Measurements from ENCODE around the gene ACAD11.

Gene ACAD11, protein sequence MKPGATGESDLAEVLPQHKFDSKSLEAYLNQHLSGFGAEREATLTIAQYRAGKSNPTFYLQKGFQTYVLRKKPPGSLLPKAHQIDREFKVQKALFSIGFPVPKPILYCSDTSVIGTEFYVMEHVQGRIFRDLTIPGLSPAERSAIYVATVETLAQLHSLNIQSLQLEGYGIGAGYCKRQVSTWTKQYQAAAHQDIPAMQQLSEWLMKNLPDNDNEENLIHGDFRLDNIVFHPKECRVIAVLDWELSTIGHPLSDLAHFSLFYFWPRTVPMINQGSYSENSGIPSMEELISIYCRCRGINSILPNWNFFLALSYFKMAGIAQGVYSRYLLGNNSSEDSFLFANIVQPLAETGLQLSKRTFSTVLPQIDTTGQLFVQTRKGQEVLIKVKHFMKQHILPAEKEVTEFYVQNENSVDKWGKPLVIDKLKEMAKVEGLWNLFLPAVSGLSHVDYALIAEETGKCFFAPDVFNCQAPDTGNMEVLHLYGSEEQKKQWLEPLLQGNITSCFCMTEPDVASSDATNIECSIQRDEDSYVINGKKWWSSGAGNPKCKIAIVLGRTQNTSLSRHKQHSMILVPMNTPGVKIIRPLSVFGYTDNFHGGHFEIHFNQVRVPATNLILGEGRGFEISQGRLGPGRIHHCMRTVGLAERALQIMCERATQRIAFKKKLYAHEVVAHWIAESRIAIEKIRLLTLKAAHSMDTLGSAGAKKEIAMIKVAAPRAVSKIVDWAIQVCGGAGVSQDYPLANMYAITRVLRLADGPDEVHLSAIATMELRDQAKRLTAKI

DNA sequence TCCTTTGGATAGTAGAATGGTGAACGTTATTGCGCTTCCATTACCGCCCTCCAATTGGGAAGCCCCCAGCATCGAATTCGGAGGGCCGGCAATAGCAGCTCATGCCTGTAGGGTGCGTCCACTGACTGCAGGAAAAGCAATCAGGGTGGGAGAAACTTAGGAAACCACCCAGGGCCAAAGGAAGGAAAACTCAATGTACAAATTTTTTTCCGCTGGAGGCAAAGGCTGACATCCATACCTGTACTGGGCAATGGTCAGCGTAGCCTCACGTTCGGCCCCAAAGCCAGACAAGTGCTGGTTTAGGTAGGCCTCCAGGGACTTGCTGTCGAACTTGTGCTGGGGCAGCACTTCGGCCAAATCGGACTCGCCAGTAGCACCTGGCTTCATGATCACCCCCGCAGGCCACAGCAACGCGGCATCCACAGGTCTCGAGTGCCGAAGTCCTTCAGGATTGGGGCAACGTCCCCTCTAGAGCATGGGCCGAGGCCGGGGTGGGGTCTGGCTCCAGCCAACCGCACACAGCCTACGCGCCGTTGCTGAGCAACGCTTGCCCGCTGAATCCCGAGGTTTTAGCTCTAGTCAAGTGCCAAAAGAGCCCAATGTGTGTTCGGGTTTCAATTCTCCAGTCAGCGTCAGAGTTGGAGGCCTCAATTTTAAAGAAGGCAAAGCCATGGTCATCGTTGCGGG is at the start of gene ACAD11:
Gene ACAD11, minus strand, starts transcription at position 445 of the 687 bp plus-strand sequence. Its CDS starts 58 bp downstream, at position 387.
- ChIA-PET CTCF (interaction anchor here (0.8 to 2.5 kb wide), 13 partner anchors 8 to 235 kb away, joined by 3 to 24 read pairs (median 4); no protein-coding TSS in a partner anchor), POLR2A (interaction anchor here (0.7 kb wide), 1 partner anchor 15 kb away, joined by 3 read pairs; no protein-coding TSS in a partner anchor)
- TF ChIP-seq, protein P1, sequence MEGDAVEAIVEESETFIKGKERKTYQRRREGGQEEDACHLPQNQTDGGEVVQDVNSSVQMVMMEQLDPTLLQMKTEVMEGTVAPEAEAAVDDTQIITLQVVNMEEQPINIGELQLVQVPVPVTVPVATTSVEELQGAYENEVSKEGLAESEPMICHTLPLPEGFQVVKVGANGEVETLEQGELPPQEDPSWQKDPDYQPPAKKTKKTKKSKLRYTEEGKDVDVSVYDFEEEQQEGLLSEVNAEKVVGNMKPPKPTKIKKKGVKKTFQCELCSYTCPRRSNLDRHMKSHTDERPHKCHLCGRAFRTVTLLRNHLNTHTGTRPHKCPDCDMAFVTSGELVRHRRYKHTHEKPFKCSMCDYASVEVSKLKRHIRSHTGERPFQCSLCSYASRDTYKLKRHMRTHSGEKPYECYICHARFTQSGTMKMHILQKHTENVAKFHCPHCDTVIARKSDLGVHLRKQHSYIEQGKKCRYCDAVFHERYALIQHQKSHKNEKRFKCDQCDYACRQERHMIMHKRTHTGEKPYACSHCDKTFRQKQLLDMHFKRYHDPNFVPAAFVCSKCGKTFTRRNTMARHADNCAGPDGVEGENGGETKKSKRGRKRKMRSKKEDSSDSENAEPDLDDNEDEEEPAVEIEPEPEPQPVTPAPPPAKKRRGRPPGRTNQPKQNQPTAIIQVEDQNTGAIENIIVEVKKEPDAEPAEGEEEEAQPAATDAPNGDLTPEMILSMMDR (IDR thresholded peaks at IDR 0.05; ENCODE audit: control extremely low read depth, extremely low read depth, low read depth, missing control alignments) = peak; percentile 65
- DNase-seq (ENCODE audit: extremely low spot score) = peak; percentile 66

DNA sequence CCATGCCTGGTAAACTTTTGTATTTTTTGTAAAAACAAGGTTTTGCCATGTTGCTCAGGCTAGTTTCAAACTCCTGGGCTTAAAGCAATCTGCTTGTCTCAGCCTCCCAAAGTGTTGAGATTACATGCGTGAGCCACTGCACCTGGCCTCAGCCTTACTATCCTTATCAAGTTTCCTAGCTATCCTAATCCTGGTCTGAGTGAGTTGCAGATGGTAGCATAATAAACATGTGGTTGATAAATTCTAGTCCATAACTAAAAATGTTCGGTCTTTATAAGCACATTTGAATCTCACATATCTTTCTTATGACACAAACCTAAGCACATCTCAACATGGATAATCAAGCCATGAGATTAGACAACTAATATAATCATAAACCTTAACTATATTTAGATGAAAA is 44.1 kb upstream of the ACAD11 start:
- no peak for DNase-seq (ENCODE audit: extremely low spot score)
- ChIA-PET POLR2A (no interaction called here), CTCF (no interaction called here)
- TF ChIP-seq, protein P1 (IDR thresholded peaks at IDR 0.05; ENCODE audit: control extremely low read depth, extremely low read depth, low read depth, missing control alignments) = no peak

DNA sequence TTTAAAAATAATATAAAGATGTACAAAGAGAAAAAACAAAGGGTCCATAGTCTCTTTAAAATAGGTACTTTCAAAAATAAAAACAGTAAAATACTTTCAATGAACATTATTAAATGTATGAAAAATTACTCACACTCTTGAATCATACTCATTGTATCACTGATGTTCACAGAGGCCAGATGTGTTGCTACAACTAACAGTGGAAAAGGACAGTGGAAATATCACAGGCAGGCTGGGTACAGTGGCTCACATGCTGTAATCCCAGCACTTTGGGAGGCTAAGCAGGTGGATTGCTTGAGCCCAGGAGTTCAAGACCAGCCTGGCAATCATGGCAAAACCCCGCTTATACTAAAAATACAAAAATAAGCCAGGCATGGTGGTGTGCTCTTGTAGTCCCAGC is 35.8 kb upstream of the ACAD11 start:
- no peak for DNase-seq (ENCODE audit: extremely low spot score)
- TF ChIP-seq, protein P1 (IDR thresholded peaks at IDR 0.05; ENCODE audit: control extremely low read depth, extremely low read depth, low read depth, missing control alignments) = no peak
- ChIA-PET POLR2A (no interaction called here), CTCF (interaction anchor here (1.2 kb wide), 1 partner anchor 16 kb away, joined by 3 read pairs; no protein-coding TSS in a partner anchor)

DNA sequence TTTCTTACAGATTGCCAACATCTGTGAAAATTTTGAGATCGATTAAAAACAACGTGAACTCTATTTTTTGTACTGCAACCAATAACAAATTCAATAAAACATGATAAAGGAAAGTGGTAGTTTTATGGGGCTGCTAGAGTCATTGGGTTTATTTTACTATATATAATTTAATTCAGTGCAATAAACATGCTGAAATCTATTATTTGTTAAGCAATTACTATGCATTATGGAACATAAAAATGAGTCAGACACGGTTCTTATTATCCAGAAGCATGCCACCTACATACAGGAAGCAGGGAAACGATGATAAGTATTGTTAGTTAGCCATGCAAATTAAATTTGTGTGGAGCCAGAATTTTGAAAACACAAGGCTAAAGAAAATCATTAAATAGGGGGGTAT is 35.4 kb upstream of the ACAD11 start:
- POLR2A ChIA-PET = no interaction called here
- no peak for DNase-seq (ENCODE audit: extremely low spot score)
- TF ChIP-seq, protein P1 (IDR thresholded peaks at IDR 0.05; ENCODE audit: control extremely low read depth, extremely low read depth, low read depth, missing control alignments) = no peak
- CTCF ChIA-PET = no interaction called here

DNA sequence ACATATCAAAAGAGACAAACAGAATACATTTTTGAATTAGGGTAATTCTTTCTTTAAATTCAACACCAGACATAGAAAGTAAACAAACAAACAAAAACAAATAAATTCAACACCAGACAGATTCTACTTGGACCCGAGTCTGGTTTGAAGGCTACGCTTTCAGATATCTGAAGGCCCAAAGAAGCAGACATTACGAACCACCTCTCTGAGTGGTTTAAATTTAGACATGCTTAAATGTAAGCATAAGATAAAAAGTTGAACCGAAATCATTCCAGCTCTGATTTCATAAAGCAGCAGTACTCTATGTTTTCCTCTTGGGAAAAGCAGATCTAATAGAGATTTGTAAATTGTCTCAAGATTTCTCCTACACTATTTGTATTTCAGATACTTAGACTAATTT is 30.4 kb upstream of the ACAD11 start:
- ChIA-PET CTCF (no interaction called here), POLR2A (no interaction called here)
- DNase-seq (ENCODE audit: extremely low spot score) = no peak
- TF ChIP-seq, protein P1 (IDR thresholded peaks at IDR 0.05; ENCODE audit: control extremely low read depth, extremely low read depth, low read depth, missing control alignments) = no peak

DNA sequence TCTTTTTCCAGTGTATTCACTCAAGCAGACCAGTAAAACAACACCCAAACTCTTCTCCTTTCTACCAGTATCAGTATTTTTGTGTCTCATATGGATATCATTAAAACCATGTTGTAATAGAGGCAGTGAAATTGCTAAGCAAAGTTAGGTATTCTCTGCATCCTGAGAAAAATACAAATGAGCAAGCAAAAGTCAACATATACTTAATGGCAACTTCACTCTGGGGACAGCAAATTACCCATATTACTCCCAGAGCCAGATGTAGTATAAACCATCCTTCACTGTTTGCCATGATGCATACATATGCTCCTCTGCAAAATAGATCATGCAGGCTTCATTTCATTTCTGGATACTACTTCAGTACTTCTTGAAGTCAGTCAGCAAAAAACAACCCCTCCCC is 22.6 kb upstream of the ACAD11 start:
- POLR2A ChIA-PET = no interaction called here
- TF ChIP-seq, protein P1 (IDR thresholded peaks at IDR 0.05; ENCODE audit: control extremely low read depth, extremely low read depth, low read depth, missing control alignments) = no peak
- CTCF ChIA-PET = interaction anchor here (1.5 to 2.9 kb wide), 4 partner anchors 8 to 30 kb away, joined by 3 to 9 read pairs (median 4); no protein-coding TSS in a partner anchor
- no peak for DNase-seq (ENCODE audit: extremely low spot score)

Measured in GM10248 (cell line).